GM10266 (cell line): Measurements from ENCODE around the gene CHSY1.

ENCODE experiments used
- DNase-seq: peaks from one replicate; pipeline ENCODE4 v3.0.0; 2012; ENCODE audit errors: extremely low spot score
- TF ChIP-seq, protein P1 (sequence below): IDR thresholded peaks from 2 replicates; pipeline ENCODE4 v1.5.1; 2012; ENCODE audit warnings: mild to moderate bottlenecking, low read depth; ENCODE audit not compliant: control insufficient read depth, insufficient read depth; ENCODE audit errors: missing control alignments

The CHSY1 gene

DNA sequence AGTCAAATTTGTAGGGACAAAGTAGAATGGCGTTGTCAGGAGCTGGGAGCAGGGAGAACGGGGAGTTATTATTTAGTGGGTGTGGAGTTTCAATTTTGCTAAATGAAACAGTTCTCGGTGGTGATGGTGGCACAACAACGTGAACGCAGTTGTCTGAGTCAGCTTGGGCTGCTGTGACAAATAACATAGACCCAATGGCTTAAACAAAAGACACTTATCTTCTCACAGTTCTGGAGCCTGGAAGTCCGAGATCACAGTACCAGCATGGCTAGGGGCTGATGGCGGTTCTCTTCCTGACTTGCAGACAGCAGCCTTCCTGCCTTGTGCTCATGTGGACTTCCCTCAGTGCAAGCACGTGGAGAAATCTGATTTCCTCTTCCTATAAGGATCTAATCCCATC lies 90.2 kb downstream of the CHSY1 start:
- TF ChIP-seq, protein P1, sequence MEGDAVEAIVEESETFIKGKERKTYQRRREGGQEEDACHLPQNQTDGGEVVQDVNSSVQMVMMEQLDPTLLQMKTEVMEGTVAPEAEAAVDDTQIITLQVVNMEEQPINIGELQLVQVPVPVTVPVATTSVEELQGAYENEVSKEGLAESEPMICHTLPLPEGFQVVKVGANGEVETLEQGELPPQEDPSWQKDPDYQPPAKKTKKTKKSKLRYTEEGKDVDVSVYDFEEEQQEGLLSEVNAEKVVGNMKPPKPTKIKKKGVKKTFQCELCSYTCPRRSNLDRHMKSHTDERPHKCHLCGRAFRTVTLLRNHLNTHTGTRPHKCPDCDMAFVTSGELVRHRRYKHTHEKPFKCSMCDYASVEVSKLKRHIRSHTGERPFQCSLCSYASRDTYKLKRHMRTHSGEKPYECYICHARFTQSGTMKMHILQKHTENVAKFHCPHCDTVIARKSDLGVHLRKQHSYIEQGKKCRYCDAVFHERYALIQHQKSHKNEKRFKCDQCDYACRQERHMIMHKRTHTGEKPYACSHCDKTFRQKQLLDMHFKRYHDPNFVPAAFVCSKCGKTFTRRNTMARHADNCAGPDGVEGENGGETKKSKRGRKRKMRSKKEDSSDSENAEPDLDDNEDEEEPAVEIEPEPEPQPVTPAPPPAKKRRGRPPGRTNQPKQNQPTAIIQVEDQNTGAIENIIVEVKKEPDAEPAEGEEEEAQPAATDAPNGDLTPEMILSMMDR, result no peak
- no peak for DNase-seq

DNA sequence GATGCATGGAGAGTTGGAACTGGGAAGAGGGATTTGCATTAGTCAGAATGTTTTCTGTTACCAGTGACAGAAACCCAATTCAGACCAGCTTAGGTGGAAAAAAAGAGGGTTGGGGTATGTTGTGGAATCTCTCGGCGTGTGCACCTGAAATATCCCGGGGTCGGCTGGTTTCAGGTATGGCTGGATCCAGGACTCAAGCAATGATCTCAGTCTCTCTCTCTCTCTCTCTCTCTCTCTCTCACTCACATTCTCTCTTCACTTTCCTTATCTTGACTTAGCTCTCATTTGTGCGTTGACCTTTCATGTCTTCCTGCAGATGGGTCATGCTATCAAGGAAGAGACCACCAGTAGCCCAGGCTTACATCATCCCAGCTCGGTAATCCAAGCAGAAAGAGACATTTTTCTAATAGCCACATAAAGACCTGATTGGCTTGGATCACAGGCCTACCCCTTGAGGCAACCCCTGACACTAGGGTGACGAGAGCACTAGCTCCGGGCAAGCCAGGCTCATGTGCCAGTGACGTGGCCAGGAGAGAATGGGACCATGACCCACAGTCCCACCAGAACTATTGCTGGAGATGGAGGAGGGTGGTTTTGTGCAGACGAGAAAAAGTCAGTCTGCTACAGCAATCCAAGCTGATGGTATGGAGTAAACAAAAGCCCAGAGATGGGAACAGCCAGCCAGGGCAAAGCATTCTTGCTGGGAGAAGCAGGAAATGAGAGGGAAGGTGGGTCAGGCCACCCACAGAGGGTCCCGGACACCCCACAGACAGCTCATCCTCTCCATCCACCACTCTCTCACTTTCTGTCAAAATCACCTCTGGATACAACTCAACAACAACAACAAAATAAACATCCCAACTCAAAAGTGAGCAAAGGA lies 91.7 kb downstream of the CHSY1 start:
- TF ChIP-seq, protein P1, result no peak
- no peak for DNase-seq

DNA sequence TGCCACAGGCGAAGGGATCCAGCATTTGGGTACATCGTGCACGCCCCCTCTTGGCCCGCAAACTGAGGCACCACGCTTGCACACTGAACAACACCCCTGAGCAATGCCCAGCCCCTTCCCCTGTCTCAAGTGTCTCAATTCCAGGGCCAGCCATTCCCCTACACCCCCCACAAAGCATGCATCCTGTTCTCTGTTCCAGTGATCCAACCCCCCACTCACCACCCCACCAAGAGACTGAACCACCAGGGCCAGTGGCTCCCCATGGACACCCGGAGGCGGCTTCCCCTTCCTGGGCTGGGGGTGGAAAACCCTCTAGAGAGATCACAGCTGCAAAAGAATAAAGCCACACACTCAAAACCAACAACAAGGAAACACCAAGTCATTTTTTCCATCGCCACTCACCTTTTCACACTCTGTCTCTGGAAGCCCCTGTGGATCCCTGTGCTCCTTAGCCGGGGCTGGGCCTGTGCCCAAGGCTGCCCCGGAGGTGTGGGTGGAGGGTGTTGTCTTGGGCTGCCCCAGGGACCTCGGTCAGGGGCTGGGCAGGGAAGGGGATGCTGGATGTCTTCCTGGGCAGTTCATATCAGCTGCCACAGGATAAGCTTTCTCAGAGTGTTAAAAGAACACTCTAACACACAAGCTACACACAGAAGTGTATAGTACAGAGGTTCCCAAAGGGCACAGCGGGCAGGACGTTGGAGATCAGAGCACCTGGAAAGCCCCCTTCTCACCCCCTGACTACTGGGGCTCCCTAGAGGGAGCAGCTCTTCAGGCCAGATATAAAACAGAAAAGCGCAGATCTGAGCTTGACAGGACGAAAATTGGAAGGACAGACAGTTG lies 92.5 kb downstream of the CHSY1 start:
- DNase-seq, result peak; percentile 40
- TF ChIP-seq, protein P1, result no peak

DNA sequence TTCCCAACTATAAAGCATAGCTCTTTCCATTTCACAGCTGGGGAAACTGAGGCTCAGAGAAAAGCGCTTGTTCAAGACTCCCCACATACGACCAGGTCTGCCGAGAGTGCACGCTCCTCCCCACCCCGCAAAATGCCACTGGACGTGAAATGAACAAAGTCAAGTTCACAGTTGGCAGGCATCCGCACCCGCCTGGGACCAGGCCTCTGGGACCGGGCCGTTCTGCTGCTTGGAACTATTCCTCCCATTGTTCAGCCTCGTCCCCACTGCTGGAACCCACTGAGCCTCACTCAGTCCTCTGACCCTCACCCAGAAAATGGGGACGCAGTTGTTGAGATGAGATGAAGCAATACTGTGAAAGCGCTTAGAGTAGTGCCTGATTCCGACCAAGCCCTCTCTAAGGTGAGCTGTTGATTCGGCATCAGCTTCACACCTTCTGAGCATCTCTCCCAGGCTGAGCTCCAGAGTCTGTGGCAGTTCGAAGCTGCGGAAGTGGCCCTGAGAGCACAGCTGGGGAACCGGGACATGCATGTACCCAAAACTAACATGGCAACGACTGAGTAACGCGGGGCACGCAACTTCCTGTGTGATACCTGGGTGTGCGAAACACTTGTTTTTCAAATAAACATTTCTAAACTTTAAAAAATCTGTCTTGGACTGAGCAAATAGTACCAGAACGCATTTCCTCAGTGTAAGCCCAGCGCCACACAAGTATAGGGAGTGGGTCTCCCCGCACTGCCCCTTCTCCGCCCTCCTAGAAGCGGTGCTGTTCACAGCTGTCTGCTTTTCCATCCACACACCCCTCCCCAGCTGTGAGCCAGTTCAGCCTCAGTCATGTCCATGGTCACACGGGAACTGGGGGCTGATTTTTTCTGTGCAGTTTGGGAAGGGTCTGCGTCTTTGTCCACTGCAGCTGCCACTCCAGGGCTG lies 93.4 kb downstream of the CHSY1 start:
- no peak for DNase-seq
- TF ChIP-seq, protein P1, result no peak

DNA sequence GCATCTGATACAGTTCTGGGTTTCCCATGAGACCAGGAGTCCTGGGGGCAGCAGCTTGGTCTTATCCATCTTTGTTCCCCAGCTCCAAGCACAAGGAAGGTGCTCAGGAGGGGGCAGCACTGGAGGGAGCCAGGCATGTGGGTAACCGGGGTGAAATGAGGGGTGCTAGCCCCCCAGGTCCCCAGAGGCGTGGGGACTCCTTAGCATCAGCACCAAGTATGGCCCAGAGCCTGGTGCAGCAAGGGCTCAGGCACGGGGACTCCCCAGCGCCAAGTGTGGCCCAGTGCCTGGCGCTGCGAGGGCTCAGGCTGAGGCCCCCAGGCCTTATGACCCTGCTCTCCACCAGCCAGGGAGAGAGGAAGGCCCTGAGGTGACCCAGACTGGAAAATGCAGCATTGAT lies 94.1 kb downstream of the CHSY1 start:
- no peak for DNase-seq
- TF ChIP-seq, protein P1, result no peak

DNA sequence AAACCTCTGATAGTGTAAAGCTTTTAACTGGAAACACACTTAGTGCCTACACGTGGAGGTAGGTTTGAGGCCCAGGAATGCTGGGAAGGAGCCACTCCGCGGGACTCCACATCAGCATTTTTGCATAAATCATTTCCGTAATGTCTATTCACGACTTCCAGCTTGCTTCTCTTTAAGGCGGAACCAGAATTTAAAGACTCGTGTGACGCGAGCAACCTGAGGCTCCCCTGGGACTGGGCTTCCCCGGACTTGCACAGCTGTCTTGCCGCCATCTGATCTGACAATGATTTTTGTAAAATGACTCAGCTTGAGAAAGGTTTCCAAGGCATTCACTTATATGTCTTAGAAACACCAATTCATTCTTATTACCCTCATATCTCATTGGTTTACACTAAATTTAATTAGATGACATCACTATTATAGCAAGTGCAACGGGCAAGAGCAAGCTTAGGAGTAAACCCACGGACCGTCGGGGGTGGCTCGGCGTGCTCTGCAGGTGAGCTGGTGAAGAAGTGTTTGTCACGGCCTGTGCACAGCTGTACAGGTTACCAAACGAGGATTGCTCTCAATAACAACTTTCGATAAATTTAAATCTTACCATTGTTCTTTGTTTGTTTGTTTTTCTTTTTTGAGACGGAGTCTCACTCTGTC lies 95.2 kb downstream of the CHSY1 start:
- TF ChIP-seq, protein P1, result no peak
- peak; percentile 82 for DNase-seq
